GM18511 (cell line): ENCODE measurements around the gene OBSCN.

Experiments
- ATAC-seq: cut with Tn5 transposase; IDR thresholded peaks from one replicate; pipeline ENCODE4 v1.9.1; 2021; ENCODE audit warnings: mild to moderate bottlenecking, moderate library complexity; ENCODE audit not compliant: unreplicated experiment

The OBSCN gene

DNA sequence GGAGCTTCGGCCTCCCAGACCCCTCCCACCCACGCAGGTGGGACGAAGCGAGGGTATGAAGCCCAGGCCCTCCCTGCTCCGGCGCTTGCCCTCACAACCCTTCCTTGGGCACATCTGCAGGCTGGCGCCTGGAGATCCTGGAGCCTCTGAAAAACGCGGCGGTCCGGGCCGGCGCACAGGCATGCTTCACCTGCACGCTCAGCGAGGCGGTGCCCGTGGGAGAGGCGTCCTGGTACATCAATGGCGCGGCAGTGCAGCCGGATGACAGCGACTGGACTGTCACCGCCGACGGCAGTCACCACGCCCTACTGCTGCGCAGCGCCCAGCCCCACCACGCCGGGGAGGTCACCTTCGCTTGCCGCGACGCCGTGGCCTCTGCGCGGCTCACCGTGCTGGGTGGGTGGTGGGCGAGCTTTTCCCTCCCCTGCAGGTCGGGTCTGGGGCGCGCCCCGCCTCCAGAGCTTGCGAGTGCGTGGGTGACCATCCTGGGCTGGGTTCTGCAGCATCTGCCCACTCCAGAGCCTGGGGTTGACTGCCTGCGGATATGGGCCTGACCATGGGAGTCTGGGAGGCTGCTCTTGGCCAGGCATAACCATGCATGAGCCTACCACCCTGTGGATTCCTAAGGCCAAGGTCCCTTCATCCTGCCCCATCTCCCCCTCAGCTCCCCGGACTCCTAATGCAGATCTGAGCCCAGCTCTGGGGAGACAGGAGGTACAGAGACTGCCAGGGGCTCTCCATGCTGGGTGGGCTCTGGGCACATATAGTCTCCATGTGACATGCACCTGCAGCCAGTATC, 108.9 kb downstream of the OBSCN start:
- ATAC-seq: no peak

DNA sequence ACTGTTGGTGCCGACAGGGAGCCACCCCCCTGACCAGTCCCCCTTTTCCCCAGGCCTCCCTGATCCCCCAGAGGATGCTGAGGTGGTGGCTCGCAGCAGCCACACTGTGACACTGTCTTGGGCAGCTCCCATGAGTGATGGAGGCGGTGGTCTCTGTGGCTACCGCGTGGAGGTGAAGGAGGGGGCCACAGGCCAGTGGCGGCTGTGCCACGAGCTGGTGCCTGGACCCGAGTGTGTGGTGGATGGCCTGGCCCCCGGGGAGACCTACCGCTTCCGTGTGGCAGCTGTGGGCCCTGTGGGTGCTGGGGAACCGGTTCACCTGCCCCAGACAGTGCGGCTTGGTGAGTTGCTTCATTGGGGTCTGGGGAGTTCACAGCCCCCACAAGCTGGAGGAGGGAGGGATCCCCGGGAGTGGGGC, 109.6 kb downstream of the OBSCN start:
- ATAC-seq: no peak

DNA sequence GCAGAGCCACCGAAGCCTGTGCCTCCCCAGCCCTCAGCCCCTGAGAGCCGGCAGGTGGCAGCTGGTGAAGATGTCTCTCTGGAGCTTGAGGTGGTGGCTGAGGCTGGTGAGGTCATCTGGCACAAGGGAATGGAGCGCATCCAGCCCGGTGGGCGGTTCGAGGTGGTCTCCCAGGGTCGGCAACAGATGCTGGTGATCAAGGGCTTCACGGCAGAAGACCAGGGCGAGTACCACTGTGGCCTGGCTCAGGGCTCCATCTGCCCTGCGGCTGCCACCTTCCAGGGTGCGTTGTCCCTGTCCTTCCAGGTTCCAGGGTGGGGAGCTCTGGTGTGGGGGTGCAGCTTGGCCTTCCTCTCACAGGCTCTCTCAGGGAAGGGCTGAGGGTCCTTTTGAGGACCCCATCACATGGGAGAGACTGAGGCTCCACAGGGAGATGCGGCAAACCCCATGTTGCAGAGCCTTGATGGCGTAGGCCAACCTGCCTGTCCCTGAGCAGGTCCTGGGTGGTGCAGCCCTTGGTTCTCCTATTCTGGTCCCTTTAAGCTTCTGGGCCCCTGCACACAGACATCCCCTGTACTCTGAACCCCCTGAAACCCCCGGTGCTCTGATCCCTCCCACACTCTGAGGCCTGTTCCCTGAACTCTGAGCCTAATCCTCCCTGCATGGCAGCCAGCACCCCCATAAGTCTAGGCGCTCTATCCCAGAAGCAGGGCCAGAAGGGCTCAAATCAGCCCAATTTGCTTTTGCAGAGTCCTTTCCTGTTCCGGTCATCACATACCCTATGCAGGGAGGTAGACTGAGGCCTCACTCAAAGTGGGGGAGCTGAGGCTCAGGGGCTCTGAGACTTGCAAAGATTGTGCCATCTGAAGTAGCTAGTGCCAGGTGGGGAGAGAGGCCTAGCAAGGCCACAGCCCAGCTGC, 110.3 kb downstream of the OBSCN start:
- no peak for ATAC-seq

DNA sequence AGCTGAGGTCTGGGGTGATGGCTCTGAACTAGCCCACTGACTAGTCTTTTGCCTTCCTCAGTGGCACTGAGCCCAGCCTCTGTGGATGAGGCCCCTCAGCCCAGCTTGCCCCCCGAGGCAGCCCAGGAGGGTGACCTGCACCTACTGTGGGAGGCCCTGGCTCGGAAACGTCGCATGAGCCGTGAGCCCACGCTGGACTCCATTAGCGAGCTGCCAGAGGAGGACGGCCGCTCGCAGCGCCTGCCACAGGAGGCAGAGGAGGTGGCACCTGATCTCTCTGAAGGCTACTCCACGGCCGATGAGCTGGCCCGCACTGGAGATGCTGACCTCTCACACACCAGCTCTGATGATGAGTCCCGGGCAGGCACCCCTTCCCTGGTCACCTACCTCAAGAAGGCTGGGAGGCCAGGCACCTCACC, 111.0 kb downstream of the OBSCN start:
- ATAC-seq: no peak

GRCh38 chr1:228319352-228320088, 111.7 kb downstream of the OBSCN start:
- no peak for ATAC-seq

GRCh38 chr1:228320394-228320793, 112.5 kb downstream of the OBSCN start:
- ATAC-seq: no peak

- no peak for ATAC-seq
These were observed 113.6 kb downstream of the OBSCN start for GRCh38 chr1:228321435-228321834.

DNA sequence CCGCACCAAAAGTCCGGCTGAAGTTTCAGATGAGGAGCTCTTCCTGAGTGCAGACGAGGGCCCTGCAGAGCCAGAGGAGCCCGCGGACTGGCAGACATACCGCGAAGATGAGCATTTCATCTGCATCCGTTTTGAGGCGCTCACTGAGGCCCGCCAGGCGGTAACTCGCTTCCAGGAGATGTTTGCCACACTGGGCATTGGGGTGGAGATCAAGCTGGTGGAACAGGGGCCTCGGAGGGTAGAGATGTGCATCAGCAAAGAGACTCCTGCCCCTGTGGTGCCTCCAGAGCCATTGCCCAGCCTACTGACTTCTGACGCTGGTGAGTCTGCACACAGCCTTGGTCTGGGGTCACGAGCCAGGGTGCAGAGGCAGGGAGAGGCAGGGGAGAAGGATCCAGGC, 114.1 kb downstream of the OBSCN start:
- no peak for ATAC-seq

GRCh38 chr1:228323401-228323800, 115.6 kb downstream of the OBSCN start:
- no peak for ATAC-seq

GRCh38 chr1:228325267-228325666, 117.4 kb downstream of the OBSCN start:
- no peak for ATAC-seq

GRCh38 chr1:228329887-228330286, 122.0 kb downstream of the OBSCN start:
- no peak for ATAC-seq

GRCh38 chr1:228332797-228333738, 125.2 kb downstream of the OBSCN start:
- no peak for ATAC-seq

DNA sequence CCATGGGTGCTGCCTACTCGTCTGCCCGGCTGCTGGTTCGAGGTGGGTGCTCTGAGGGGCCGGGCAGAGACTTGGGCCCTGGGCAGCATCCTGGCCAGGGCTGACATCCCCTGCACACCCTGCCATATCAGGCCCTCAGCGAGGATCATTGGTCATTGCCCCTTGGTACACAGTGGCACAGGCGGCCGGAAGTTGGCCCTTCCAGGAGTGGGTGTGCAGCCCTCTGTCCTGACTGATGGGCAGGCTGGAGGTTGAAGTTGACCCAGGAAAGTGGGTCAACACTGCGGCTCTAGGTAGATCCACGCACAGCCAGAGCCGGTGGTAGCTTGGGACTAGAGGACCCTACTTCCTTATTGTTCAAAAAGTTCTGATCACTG, 125.9 kb downstream of the OBSCN start:
- ATAC-seq: no peak

DNA sequence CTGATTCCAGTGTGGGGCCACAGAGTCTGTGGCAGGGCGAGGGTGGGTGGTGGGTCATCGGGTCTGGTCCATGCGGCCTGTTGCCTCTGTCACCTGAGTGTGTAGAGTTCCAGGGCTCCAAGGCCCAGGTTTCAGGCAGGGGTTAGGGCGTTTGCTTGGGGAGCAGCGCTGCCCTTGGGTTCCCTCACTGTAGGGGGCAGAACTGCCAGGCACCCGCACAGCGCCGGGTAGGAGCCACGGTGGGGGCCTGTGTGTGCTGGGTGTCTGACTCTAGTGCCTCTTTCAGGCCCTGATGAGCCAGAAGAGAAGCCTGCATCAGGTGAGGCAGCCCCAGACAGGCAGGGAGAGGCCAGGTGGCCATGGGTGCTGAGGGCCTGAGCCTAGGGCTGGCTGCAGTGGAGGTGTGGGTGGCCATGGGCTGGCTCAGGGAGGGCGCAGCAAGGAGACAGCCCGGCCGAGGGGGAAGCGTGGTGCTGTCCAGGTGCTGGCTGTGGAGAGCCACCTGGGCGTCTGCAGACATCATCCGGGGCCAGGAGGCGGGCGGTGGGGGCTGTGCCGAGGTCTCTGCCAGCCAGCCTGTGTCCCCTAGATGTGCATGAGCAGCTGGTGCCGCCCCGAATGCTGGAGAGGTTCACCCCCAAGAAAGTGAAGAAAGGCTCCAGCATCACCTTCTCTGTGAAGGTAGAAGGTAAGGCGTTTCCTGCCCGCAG, 126.5 kb downstream of the OBSCN start:
- ATAC-seq: no peak

- ATAC-seq: no peak
These were observed 127.1 kb downstream of the OBSCN start for GRCh38 chr1:228334954-228335353.

- no peak for ATAC-seq
These were observed 127.8 kb downstream of the OBSCN start for GRCh38 chr1:228335406-228336307.

GRCh38 chr1:228336308-228337030, 128.6 kb downstream of the OBSCN start:
- ATAC-seq: no peak

DNA sequence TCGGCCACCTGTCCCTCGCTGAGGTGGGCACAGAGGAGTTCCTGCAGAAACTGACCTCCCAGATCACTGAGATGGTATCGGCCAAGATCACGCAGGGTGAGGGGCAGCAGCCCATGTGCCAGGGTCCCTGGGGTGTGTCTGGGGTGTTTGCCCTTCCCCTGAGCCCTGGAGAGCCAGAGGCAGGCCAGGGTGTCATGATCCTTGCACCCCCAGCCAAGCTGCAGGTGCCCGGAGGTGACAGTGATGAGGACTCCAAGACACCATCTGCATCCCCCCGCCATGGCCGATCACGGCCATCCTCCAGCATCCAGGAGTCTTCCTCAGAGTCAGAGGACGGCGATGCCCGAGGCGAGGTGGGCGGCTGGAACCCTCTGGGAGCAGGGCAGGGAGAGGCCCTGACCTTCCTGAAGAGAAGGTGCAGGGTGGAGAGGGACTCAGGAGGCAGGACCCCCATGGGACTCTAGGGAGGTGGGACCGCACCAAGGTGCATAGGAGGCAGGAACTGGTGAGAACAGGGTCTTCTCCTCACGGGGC, 129.3 kb downstream of the OBSCN start:
- ATAC-seq: no peak
